ENCODE data around the gene DELE1. TPM values are rescaled to one million over a fixed set of nuclear protein-coding genes. Genes with fewer than 3 reads are reported as not detected.
"Not testable (repeated sequence)": the region's sequence is repeated elsewhere in the genome, so short reads cannot be mapped to it uniquely, and the experiment has no call there.

The DELE1 gene
- total and polyA plus RNA-seq, 7 experiments from 2014 or later: 26.4 to 101 (median 84.3) TPM

DNA sequence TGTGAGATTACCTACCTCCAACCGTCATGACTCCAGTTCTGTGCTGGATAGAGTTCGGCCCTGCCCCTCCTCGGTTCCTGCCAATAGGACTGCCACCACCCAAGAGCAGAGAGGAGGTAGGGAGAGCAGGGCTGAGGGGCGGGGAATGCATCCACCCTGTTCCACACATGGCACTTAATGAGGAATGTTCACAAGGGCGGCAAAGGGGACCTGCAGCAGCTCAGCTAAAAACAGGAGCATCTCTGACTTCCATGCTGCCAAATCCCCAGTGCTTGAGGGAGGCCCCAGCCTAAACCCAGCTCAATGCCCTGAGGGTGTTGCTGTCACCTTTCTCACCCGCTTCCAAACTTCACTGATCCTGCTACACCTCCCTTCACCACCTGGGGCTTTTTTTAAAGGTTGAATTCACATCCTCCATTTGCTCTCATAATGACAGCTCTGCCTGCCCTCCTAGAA is 7.8 kb upstream of the DELE1 start:
- Mint-ChIP-seq H3K4me1 (peaks cover 6 to 18% (median 14%) of the 10 kb centered on the region in 7 donors), H3K36me3 (no peaks in the 10 kb centered on the region), H3K27me3 (peaks cover 21 to 52% (median 23%) of the 10 kb centered on the region in 5 donors), H3K4me3 (no peak overlapping the region), H3K27ac (no peak overlapping the region), H3K9me3 (no peaks in the 10 kb centered on the region)
- ATAC-seq (no peak), DNase-seq (no peak)
- Histone ChIP-seq H3K4me1 (ENCODE audit: control insufficient read depth in 2 of 2, insufficient read depth in 2 of 2, low read length in 2 of 2) (peaks cover 0 to 7% of the 10 kb centered on the region in 2 donors), H3K27me3 (ENCODE audit: control insufficient read depth in 2 of 2, insufficient read depth in 2 of 2, low read length in 2 of 2) (peaks cover 5 to 10% of the 10 kb centered on the region in 2 donors), H3K36me3 (ENCODE audit: control insufficient read depth in 2 of 3, insufficient read depth in 3 of 3, low read length in 3 of 3) (no peaks in the 10 kb centered on the region), H3K9me3 (ENCODE audit: control insufficient read depth in 2 of 3, low read length in 3 of 3) (no peaks in the 10 kb centered on the region), H3K4me3 (ENCODE audit: low read length) (no peak overlapping the region), H3K27ac (ENCODE audit: low read depth, low read length) (no peak overlapping the region)
- ChIA-PET CTCF (no interaction called here), POLR2A (interaction anchor here (0.9 to 1.1 kb wide), 2 partner anchors 16 to 47 kb away, joined by 3 to 4 read pairs; no protein-coding TSS in a partner anchor)
- intact Hi-C loops (cut with micrococcal nuclease): no loop called here

DNA sequence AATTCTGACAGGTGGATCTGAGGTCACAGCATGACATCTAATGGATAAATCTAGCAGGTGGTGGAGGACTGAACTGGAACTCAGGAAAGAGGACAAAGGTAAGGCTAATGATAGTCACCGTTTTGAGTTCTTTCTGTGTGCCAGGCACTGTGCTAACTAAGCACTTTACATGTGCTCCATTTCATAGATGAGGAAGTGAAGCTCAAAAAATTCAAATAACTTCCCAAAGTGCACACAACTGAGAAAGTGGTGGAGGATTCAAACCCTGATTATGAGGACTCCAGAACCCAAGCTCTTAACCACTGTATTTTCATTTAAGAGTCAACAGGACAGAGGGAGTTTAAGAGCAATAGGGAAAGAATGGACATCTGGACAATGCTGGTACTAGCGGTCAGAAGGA is 7.1 kb upstream of the DELE1 start:
- Mint-ChIP-seq H3K27me3 (peaks cover 21 to 52% (median 23%) of the 10 kb centered on the region in 5 donors), H3K9me3 (no peaks in the 10 kb centered on the region)
- POLR2A ChIA-PET: interaction anchor here (0.9 to 1.1 kb wide), 2 partner anchors 16 to 47 kb away, joined by 3 to 4 read pairs; no protein-coding TSS in a partner anchor

DNA sequence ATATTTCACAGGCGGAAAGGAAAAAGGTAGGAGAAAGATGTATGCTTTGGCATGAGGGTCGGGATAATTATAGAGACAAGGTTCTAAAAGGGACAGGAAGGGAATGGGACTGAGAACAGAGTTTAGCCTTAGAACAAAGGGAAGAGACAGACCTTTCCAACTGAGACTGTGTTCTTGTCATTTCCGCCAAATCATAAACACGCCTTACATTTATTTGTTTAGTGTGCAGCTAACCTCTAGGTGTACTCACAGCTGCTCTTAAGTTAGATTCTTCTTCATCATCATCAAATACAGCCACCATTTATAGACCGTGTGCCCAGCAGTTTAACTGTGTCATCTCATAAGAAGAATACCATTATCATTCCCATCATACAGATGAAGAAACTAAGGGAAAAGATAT is 5.9 kb upstream of the DELE1 start:
- ChIA-PET CTCF (no interaction called here), POLR2A (no interaction called here)
- Mint-ChIP-seq H3K9me3 (no peaks in the 10 kb centered on the region), H3K27me3 (peaks cover 17 to 43% (median 22%) of the 10 kb centered on the region in 5 donors), H3K27ac (no peak overlapping the region), H3K4me1 (peaks cover 6 to 25% (median 16%) of the 10 kb centered on the region in 7 donors), H3K4me3 (no peak overlapping the region), H3K36me3 (no peaks in the 10 kb centered on the region)
- no peak overlapping the region for H3K27ac ChIP-seq (ENCODE audit: low read depth, low read length)
- peaks cover 2 to 8% of the 10 kb centered on the region in 2 donors for H3K4me1 ChIP-seq (ENCODE audit: control insufficient read depth in 2 of 2, insufficient read depth in 2 of 2, low read length in 2 of 2)
- intact Hi-C loops (cut with micrococcal nuclease): no loop called here
- H3K27me3 ChIP-seq (ENCODE audit: control insufficient read depth in 2 of 2, insufficient read depth in 2 of 2, low read length in 2 of 2): peaks cover 5 to 10% of the 10 kb centered on the region in 2 donors
- no peaks in the 10 kb centered on the region for H3K9me3 ChIP-seq (ENCODE audit: control insufficient read depth in 2 of 3, low read length in 3 of 3)
- ATAC-seq: no peak
- no peaks in the 10 kb centered on the region for H3K36me3 ChIP-seq (ENCODE audit: control insufficient read depth in 2 of 3, insufficient read depth in 3 of 3, low read length in 3 of 3)
- no peak overlapping the region for H3K4me3 ChIP-seq (ENCODE audit: low read length)
- DNase-seq: no peak

More for the DNA sequence above, 7.1 kb upstream of the DELE1 start:
- peaks cover 5 to 10% of the 10 kb centered on the region in 2 donors for H3K27me3 ChIP-seq (ENCODE audit: control insufficient read depth in 2 of 2, insufficient read depth in 2 of 2, low read length in 2 of 2)
- H3K4me3 ChIP-seq (ENCODE audit: low read length): no peak overlapping the region
- H3K36me3 ChIP-seq (ENCODE audit: control insufficient read depth in 2 of 3, insufficient read depth in 3 of 3, low read length in 3 of 3): no peaks in the 10 kb centered on the region
- DNase-seq (no peak), ATAC-seq (no peak)
- peaks cover 6 to 22% (median 14%) of the 10 kb centered on the region in 7 donors for H3K4me1 Mint-ChIP-seq
- no peak overlapping the region for H3K27ac ChIP-seq (ENCODE audit: low read depth, low read length)
- CTCF ChIA-PET: no interaction called here
- H3K27ac Mint-ChIP-seq: no peak overlapping the region
- peaks cover 0 to 7% of the 10 kb centered on the region in 2 donors for H3K4me1 ChIP-seq (ENCODE audit: control insufficient read depth in 2 of 2, insufficient read depth in 2 of 2, low read length in 2 of 2)
- intact Hi-C loops (cut with micrococcal nuclease): no loop called here
- no peaks in the 10 kb centered on the region for H3K36me3 Mint-ChIP-seq
- H3K9me3 ChIP-seq (ENCODE audit: control insufficient read depth in 2 of 3, low read length in 3 of 3): no peaks in the 10 kb centered on the region
- no peak overlapping the region for H3K4me3 Mint-ChIP-seq

DNA sequence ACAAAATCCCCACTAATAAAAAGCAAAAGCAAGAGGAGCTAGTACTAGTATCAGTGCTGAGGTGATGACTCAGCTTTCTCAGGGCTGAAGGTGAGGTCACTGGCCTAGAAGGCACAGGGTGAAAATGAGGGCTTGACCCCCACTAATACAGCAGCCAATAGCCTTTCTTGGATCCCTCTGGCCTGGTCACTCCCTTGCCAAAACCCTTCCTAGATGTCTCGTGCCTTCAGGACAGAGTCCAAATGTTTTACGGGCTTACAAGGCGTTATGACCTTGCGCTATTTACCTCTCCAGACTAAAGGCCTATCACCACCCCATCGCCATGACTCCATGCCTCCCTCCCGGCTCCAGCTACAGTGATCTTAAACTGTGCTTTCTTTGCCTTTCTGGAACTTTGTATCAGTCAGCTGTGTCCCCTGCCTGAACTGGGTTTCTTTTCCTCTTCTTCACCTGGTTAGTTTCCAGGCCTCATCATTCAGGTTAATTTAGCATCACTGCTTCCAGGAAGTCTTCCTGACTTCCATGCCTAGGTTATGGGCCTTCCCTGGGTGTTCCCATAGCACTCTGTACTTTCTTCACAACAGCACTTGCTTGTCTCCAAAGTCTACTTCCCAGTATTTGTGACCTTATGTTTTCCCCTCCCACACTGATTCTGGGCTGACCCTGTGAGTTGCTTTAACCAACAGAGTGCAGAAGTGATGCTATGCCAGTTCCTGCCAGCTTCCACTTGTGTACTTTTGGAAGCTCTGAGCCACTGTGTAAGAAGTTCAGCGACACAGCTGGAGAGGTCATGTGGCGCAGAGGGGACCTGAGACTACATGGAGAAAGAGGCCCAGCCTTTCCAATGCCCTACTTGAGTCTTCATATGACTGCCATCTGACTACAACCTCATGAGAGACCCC is 4.2 kb upstream of the DELE1 start:
- H3K27me3 Mint-ChIP-seq: peaks cover 7 to 29% (median 11%) of the 10 kb centered on the region in 5 donors

DNA sequence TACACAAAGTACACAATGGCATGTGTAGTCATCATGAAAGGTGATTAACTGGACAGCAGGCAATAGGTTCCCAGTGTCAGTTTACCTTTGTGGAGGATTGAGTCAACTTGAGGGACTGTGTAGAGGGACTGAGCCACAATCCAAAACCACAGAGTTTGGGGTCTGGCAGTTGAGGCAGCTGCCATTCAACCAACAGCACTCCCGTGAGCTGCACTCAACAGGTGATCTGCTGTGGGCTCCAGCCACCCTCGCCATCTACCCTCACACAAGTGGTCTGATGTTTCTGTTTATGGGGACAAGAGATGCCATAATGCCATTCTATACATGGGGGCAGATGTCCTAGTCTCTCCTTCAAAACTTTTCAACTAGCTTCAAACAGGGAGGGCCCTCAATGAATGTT is 2.9 kb upstream of the DELE1 start:
- Mint-ChIP-seq H3K27ac (no peak overlapping the region), H3K9me3 (no peaks in the 10 kb centered on the region), H3K36me3 (peaks cover 4 to 10% (median 7%) of the 10 kb centered on the region in 5 donors), H3K27me3 (peaks cover 0 to 16% (median 0%) of the 10 kb centered on the region in 5 donors), H3K4me3 (peak overlapping the region in 2 of 10 donors; percentile 9 to 21), H3K4me1 (peaks cover 14 to 31% (median 23%) of the 10 kb centered on the region in 7 donors)
- no peak overlapping the region for H3K4me3 ChIP-seq (ENCODE audit: low read length)
- DNase-seq (no peak), ATAC-seq (no peak)
- ChIA-PET POLR2A (no interaction called here), CTCF (interaction anchor here (0.9 to 2.0 kb wide), 3 partner anchors 20 to 229 kb away, joined by 3 to 9 read pairs (median 3); no protein-coding TSS in a partner anchor)
- no peak overlapping the region for H3K27ac ChIP-seq (ENCODE audit: low read depth, low read length)
- peaks cover 0 to 6% (median 0%) of the 10 kb centered on the region in 3 experiments for H3K36me3 ChIP-seq (ENCODE audit: control insufficient read depth in 2 of 3, insufficient read depth in 3 of 3, low read length in 3 of 3)
- no peaks in the 10 kb centered on the region for H3K27me3 ChIP-seq (ENCODE audit: control insufficient read depth in 2 of 2, insufficient read depth in 2 of 2, low read length in 2 of 2)
- intact Hi-C loops (cut with micrococcal nuclease): loop anchor here (5.0 kb wide), 4 partner anchors 92 to 852 kb away; partner anchors contain the start of genes NDFIP1 (in 2 of the 2), ARHGAP26 (in 1 of the 2) and GNPDA1 (in 1 of the 2)
- no peaks in the 10 kb centered on the region for H3K9me3 ChIP-seq (ENCODE audit: control insufficient read depth in 2 of 3, low read length in 3 of 3)
- peaks cover 10 to 14% of the 10 kb centered on the region in 2 donors for H3K4me1 ChIP-seq (ENCODE audit: control insufficient read depth in 2 of 2, insufficient read depth in 2 of 2, low read length in 2 of 2)

More for the DNA sequence above, 4.2 kb upstream of the DELE1 start:
- Histone ChIP-seq H3K27ac (ENCODE audit: low read depth, low read length) (no peak overlapping the region), H3K9me3 (ENCODE audit: control insufficient read depth in 2 of 3, low read length in 3 of 3) (no peaks in the 10 kb centered on the region), H3K4me1 (ENCODE audit: control insufficient read depth in 2 of 2, insufficient read depth in 2 of 2, low read length in 2 of 2) (peaks cover 9 to 12% of the 10 kb centered on the region in 2 donors), H3K4me3 (ENCODE audit: low read length) (no peak overlapping the region), H3K36me3 (ENCODE audit: control insufficient read depth in 2 of 3, insufficient read depth in 3 of 3, low read length in 3 of 3) (no peaks in the 10 kb centered on the region), H3K27me3 (ENCODE audit: control insufficient read depth in 2 of 2, insufficient read depth in 2 of 2, low read length in 2 of 2) (no peaks in the 10 kb centered on the region)
- H3K4me3 Mint-ChIP-seq: no peak overlapping the region
- peaks cover 0 to 5% (median 2%) of the 10 kb centered on the region in 5 donors for H3K36me3 Mint-ChIP-seq
- no peak overlapping the region for H3K27ac Mint-ChIP-seq
- DNase-seq (no peak), ATAC-seq (no peak)
- ChIA-PET POLR2A (no interaction called here), CTCF (interaction anchor here (1.4 to 2.0 kb wide), 2 partner anchors 41 to 227 kb away, joined by 3 to 9 read pairs; no protein-coding TSS in a partner anchor)
- intact Hi-C loops (cut with micrococcal nuclease): loop anchor here (5.0 kb wide), 4 partner anchors 93 to 853 kb away; partner anchors contain the start of genes NDFIP1 (in 2 of the 2), ARHGAP26 (in 1 of the 2) and GNPDA1 (in 1 of the 2)
- peaks cover 8 to 31% (median 19%) of the 10 kb centered on the region in 7 donors for H3K4me1 Mint-ChIP-seq
- H3K9me3 Mint-ChIP-seq: no peaks in the 10 kb centered on the region

DNA sequence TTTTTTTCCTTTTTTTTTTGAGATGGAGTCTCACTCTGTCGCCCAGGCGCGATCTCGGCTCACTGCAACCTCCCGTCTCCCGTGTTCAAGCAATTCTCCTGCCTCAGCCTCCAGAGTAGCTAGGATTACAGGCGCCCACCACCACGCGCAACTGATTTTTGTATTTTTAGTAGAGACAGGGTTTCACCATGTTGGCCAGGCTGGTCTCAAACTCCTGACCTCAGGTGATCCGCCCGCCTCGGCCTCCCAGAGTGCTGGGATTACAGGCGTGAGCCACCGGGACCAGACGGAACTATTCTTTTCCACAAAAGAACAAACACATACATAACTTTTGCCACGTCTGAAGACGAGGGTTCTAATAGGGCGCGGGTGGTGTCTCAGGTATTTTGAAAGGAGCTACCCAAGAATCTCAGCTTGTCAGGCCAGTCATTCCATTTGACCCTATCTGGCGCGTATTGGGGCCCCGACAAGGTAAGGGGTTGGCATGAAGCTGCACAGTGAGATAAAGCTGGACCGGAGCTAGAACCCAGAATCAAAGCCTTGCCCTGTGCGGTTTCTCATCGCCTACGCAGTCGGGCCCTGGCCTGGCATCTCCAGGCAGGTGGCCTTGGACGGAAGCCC is 734 bp upstream of the DELE1 start:
- CTCF ChIA-PET: interaction anchor here (0.7 to 2.3 kb wide), 6 partner anchors 32 to 239 kb away, joined by 3 to 11 read pairs (median 3); partner anchors contain the start of gene PCDH1
- H3K9me3 Mint-ChIP-seq, H3K27me3 Mint-ChIP-seq: not testable (repeated sequence)

More for the DNA sequence above, 734 bp upstream of the DELE1 start:
- peak overlapping the region; percentile 98 for H3K27ac ChIP-seq (ENCODE audit: low read depth, low read length)
- H3K4me1 ChIP-seq (ENCODE audit: control insufficient read depth in 2 of 2, insufficient read depth in 2 of 2, low read length in 2 of 2): peaks cover 10 to 14% of the 10 kb centered on the region in 2 donors
- not testable (repeated sequence) for H3K9me3 ChIP-seq (ENCODE audit: control insufficient read depth in 2 of 3, low read length in 3 of 3); DNase-seq; ATAC-seq; H3K27me3 ChIP-seq (ENCODE audit: control insufficient read depth in 2 of 2, insufficient read depth in 2 of 2, low read length in 2 of 2)
- peaks cover 9 to 26% (median 12%) of the 10 kb centered on the region in 3 experiments for H3K36me3 ChIP-seq (ENCODE audit: control insufficient read depth in 2 of 3, insufficient read depth in 3 of 3, low read length in 3 of 3)
- Mint-ChIP-seq H3K4me1 (peaks cover 23 to 47% (median 35%) of the 10 kb centered on the region in 7 donors), H3K4me3 (peak overlapping the region; percentile 88 to 98 (median 94)), H3K27ac (peak overlapping the region; percentile 87 to 99 (median 98)), H3K36me3 (peaks cover 13 to 25% (median 23%) of the 10 kb centered on the region in 5 donors)
- intact Hi-C loops (cut with micrococcal nuclease): loop anchor here (1.0 to 5.0 kb wide), 12 partner anchors 44 to 849 kb away; partner anchors contain the start of genes FCHSD1 (in 2 of the 2), NDFIP1 (in 2 of the 2), RNF14 (in 2 of the 2) and ARHGAP26 (in 1 of the 2)
- H3K4me3 ChIP-seq (ENCODE audit: low read length): peak overlapping the region; percentile 81
- POLR2A ChIA-PET: interaction anchor here (0.8 to 2.4 kb wide), 22 partner anchors 8 to 602 kb away, joined by 3 to 20 read pairs (median 4); partner anchors contain the start of genes FCHSD1, HDAC3, RELL2 and RNF14
